Stimulated activated memory B cell treated with anti-CD40 and anti-IgM and Interleukin-4, amounts not matched to agents 10 μg/mL and 1 μg/mL and 100 μg/mL, for 72 hours (primary cell): Measurements from ENCODE around the gene MAN1C1.

Experiments
- ATAC-seq: fragments of 150-1000 bp; cut with Tn5 transposase; 2 replicates; pipeline ENCODE4 v1.10.0; 2021
- H3K27ac Mint-ChIP-seq: one replicate; pipeline ENCODE4 v1.8.0; 2022; ENCODE audit warnings: mild to moderate bottlenecking, mixed read lengths
- H3K27me3 Mint-ChIP-seq: one replicate; pipeline ENCODE4 v1.8.0; 2022; ENCODE audit warnings: mixed read lengths
- H3K36me3 Mint-ChIP-seq: one replicate; pipeline ENCODE4 v1.8.0; 2022; ENCODE audit warnings: mixed read lengths
- H3K4me1 Mint-ChIP-seq: one replicate; pipeline ENCODE4 v1.8.0; 2022; ENCODE audit warnings: mixed read lengths
- H3K4me3 Mint-ChIP-seq: one replicate; pipeline ENCODE4 v1.8.0; 2022; ENCODE audit warnings: mild to moderate bottlenecking, moderate library complexity, mixed read lengths
- H3K9me3 Mint-ChIP-seq: one replicate; pipeline ENCODE4 v1.8.0; 2022; ENCODE audit warnings: mixed read lengths

Gene MAN1C1

GRCh38 chr1:25821630-25822091 is 205.1 kb downstream of the MAN1C1 start:
- H3K4me1 Mint-ChIP-seq = peaks cover 32% of the 10 kb centered on the region
- no peaks in the 10 kb centered on the region for H3K27me3 Mint-ChIP-seq
- H3K9me3 Mint-ChIP-seq = no peaks in the 10 kb centered on the region
- peak overlapping the region; percentile 88 for H3K4me3 Mint-ChIP-seq
- H3K36me3 Mint-ChIP-seq = peaks cover 9% of the 10 kb centered on the region
- no peak for ATAC-seq
- H3K27ac Mint-ChIP-seq = peak overlapping the region; percentile 90

- no peaks in the 10 kb centered on the region for H3K9me3 Mint-ChIP-seq
- no peak for ATAC-seq
- H3K27me3 Mint-ChIP-seq = no peaks in the 10 kb centered on the region
- peaks cover 35% of the 10 kb centered on the region for H3K36me3 Mint-ChIP-seq
- H3K4me3 Mint-ChIP-seq = no peak overlapping the region
- peaks cover 16% of the 10 kb centered on the region for H3K4me1 Mint-ChIP-seq
- no peak overlapping the region for H3K27ac Mint-ChIP-seq
Measured at GRCh38 chr1:25825605-25826004, 209.0 kb downstream of the MAN1C1 start.

GRCh38 chr1:25826571-25826970 is 210.0 kb downstream of the MAN1C1 start:
- Mint-ChIP-seq H3K27ac (no peak overlapping the region), H3K9me3 (no peaks in the 10 kb centered on the region), H3K4me3 (no peak overlapping the region), H3K4me1 (peaks cover 7% of the 10 kb centered on the region), H3K27me3 (no peaks in the 10 kb centered on the region), H3K36me3 (peaks cover 45% of the 10 kb centered on the region)
- ATAC-seq = no peak

GRCh38 chr1:25828491-25828890 is 211.9 kb downstream of the MAN1C1 start:
- no peak for ATAC-seq
- Mint-ChIP-seq H3K36me3 (peaks cover 62% of the 10 kb centered on the region), H3K27ac (no peak overlapping the region)

GRCh38 chr1:25829046-25829445 is 212.5 kb downstream of the MAN1C1 start:
- H3K36me3 Mint-ChIP-seq = peaks cover 62% of the 10 kb centered on the region
- ATAC-seq = no peak
- no peak overlapping the region for H3K27ac Mint-ChIP-seq
- H3K9me3 Mint-ChIP-seq = no peaks in the 10 kb centered on the region
- no peaks in the 10 kb centered on the region for H3K4me1 Mint-ChIP-seq
- H3K4me3 Mint-ChIP-seq = no peak overlapping the region
- no peaks in the 10 kb centered on the region for H3K27me3 Mint-ChIP-seq

More at GRCh38 chr1:25828491-25828890, 211.9 kb downstream of the MAN1C1 start:
- Mint-ChIP-seq H3K4me3 (no peak overlapping the region), H3K9me3 (no peaks in the 10 kb centered on the region), H3K4me1 (no peaks in the 10 kb centered on the region), H3K27me3 (no peaks in the 10 kb centered on the region)

GRCh38 chr1:25831569-25832196 is 215.1 kb downstream of the MAN1C1 start:
- ATAC-seq = no peak
- Mint-ChIP-seq H3K36me3 (peaks cover 65% of the 10 kb centered on the region), H3K27ac (no peak overlapping the region), H3K9me3 (no peaks in the 10 kb centered on the region), H3K4me1 (no peaks in the 10 kb centered on the region), H3K27me3 (no peaks in the 10 kb centered on the region), H3K4me3 (no peak overlapping the region)

GRCh38 chr1:25832336-25833037 is 215.9 kb downstream of the MAN1C1 start:
- no peak for ATAC-seq
- H3K4me3 Mint-ChIP-seq = no peak overlapping the region
- H3K36me3 Mint-ChIP-seq = peaks cover 63% of the 10 kb centered on the region

GRCh38 chr1:25833158-25833557 is 216.6 kb downstream of the MAN1C1 start:
- ATAC-seq = no peak
- H3K36me3 Mint-ChIP-seq = peaks cover 57% of the 10 kb centered on the region
- H3K9me3 Mint-ChIP-seq = no peaks in the 10 kb centered on the region
- no peak overlapping the region for H3K4me3 Mint-ChIP-seq
- no peaks in the 10 kb centered on the region for H3K27me3 Mint-ChIP-seq
- H3K4me1 Mint-ChIP-seq = no peaks in the 10 kb centered on the region
- H3K27ac Mint-ChIP-seq = no peak overlapping the region

More at GRCh38 chr1:25832336-25833037, 215.9 kb downstream of the MAN1C1 start:
- no peaks in the 10 kb centered on the region for H3K9me3 Mint-ChIP-seq
- no peaks in the 10 kb centered on the region for H3K27me3 Mint-ChIP-seq
- no peaks in the 10 kb centered on the region for H3K4me1 Mint-ChIP-seq
- no peak overlapping the region for H3K27ac Mint-ChIP-seq
